ENCODE measurements around the gene SLC49A3.

GRCh38 chr4:666822-667544 lies 22.0 kb downstream of the SLC49A3 start:
- TF ChIP-seq EZH2phosphoT487 (IDR thresholded peaks at IDR 0.05; ENCODE audit: borderline replicate concordance, low read depth, low read length) = no peak
- TF ChIP-seq, protein P1, sequence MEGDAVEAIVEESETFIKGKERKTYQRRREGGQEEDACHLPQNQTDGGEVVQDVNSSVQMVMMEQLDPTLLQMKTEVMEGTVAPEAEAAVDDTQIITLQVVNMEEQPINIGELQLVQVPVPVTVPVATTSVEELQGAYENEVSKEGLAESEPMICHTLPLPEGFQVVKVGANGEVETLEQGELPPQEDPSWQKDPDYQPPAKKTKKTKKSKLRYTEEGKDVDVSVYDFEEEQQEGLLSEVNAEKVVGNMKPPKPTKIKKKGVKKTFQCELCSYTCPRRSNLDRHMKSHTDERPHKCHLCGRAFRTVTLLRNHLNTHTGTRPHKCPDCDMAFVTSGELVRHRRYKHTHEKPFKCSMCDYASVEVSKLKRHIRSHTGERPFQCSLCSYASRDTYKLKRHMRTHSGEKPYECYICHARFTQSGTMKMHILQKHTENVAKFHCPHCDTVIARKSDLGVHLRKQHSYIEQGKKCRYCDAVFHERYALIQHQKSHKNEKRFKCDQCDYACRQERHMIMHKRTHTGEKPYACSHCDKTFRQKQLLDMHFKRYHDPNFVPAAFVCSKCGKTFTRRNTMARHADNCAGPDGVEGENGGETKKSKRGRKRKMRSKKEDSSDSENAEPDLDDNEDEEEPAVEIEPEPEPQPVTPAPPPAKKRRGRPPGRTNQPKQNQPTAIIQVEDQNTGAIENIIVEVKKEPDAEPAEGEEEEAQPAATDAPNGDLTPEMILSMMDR (conservative IDR thresholded peaks at IDR 0.05; ENCODE audit: low read length) = no peak
